ENCODE data around the gene KCNN2.

Gene KCNN2
- total RNA-seq, result 0 to 0.07 (median 0) reads per million in 3 experiments

- DNase-seq, result no peak
Observed at GRCh38 chr5:114361724-114362196, at the start of gene KCNN2. KCNN2 (plus strand) TSS chr5:114362070; CDS start chr5:114362140, 70 bp downstream.

- no peak for DNase-seq
Observed at GRCh38 chr5:114312658-114313057, 49.2 kb upstream of the KCNN2 start.

GRCh38 chr5:114314061-114314460, 47.8 kb upstream of the KCNN2 start:
- DNase-seq, result no peak

GRCh38 chr5:114316167-114316566, 45.7 kb upstream of the KCNN2 start:
- DNase-seq, result no peak

- no peak for DNase-seq
Observed at GRCh38 chr5:114317751-114318150, 44.1 kb upstream of the KCNN2 start.

GRCh38 chr5:114319236-114319635, 42.6 kb upstream of the KCNN2 start:
- DNase-seq, result no peak

GRCh38 chr5:114319821-114320220, 42.0 kb upstream of the KCNN2 start:
- DNase-seq, result no peak

- no peak for DNase-seq
Observed at GRCh38 chr5:114324282-114324681, 37.6 kb upstream of the KCNN2 start.

GRCh38 chr5:114325541-114325940, 36.3 kb upstream of the KCNN2 start:
- no peak for DNase-seq

- no peak for DNase-seq
Observed at GRCh38 chr5:114327474-114327873, 34.4 kb upstream of the KCNN2 start.

- DNase-seq, result no peak
Observed at GRCh38 chr5:114327987-114328386, 33.9 kb upstream of the KCNN2 start.

GRCh38 chr5:114330916-114331531, 30.8 kb upstream of the KCNN2 start:
- no peak for DNase-seq

GRCh38 chr5:114332493-114332892, 29.4 kb upstream of the KCNN2 start:
- no peak for DNase-seq

- DNase-seq, result no peak
Observed at GRCh38 chr5:114332925-114333324, 28.9 kb upstream of the KCNN2 start.

- DNase-seq, result no peak
Observed at GRCh38 chr5:114335391-114335790, 26.5 kb upstream of the KCNN2 start.

- no peak for DNase-seq
Observed at GRCh38 chr5:114339108-114339507, 22.8 kb upstream of the KCNN2 start.

GRCh38 chr5:114346181-114346580, 15.7 kb upstream of the KCNN2 start:
- DNase-seq, result no peak

- DNase-seq, result no peak
Observed at GRCh38 chr5:114355086-114355830, 6.6 kb upstream of the KCNN2 start.

GRCh38 chr5:114358329-114358728, 3.5 kb upstream of the KCNN2 start:
- no peak for DNase-seq

- no peak for DNase-seq
Observed at GRCh38 chr5:114360357-114360756, 1.5 kb upstream of the KCNN2 start.

- DNase-seq, result no peak
Observed at GRCh38 chr5:114360816-114361723, 800 bp upstream of the KCNN2 start.

GRCh38 chr5:114362197-114362976, 517 bp downstream of the KCNN2 start:
- no peak for DNase-seq
